Fibroblast of lung (primary cell): ENCODE measurements around the gene ZSWIM6. TPM values are rescaled to one million over a fixed set of nuclear protein-coding genes. Genes with fewer than 3 reads are reported as not detected.

Experiments used
- DNase-seq, 2 donors: peaks; one replicate each; pipeline versions ENCODE4 v3.0.0 to v3.0.0-alpha.2; 2010; ENCODE audit warnings: low read depth in 2 of 2
- H2AFZ ChIP-seq: 2 replicates; pipeline ENCODE4 v1.5.1; 2012; ENCODE audit warnings: low read length, control low read depth, inconsistent platforms
- H3K27ac ChIP-seq: 2 replicates; pipeline ENCODE4 v1.5.1; 2011; ENCODE audit warnings: low read length, control low read depth; ENCODE audit not compliant: insufficient read depth
- H3K27me3 ChIP-seq: 2 replicates; pipeline ENCODE4 v1.5.1; 2011; ENCODE audit warnings: mild to moderate bottlenecking, low read length; ENCODE audit not compliant: control insufficient read depth, insufficient read depth
- H3K36me3 ChIP-seq: 2 replicates; pipeline ENCODE4 v1.5.1; 2011; ENCODE audit warnings: low read length; ENCODE audit not compliant: control insufficient read depth, insufficient read depth
- H3K4me1 ChIP-seq: 2 replicates; pipeline ENCODE4 v1.5.1; 2011; ENCODE audit warnings: low read length; ENCODE audit not compliant: control insufficient read depth, insufficient read depth; ENCODE audit errors: extremely low read depth
- H3K4me2 ChIP-seq: 2 replicates; pipeline ENCODE4 v1.5.1; 2011; ENCODE audit warnings: low read length, control low read depth; ENCODE audit not compliant: insufficient read depth; ENCODE audit errors: extremely low read depth
- H3K4me3 ChIP-seq, 4 experiments: fragments of 200-600 bp in 1 of 4; sonication (generic) in 1 of 4; replicated peaks in 1 of 4; 2 replicates each; pipeline ENCODE4 v1.5.1; 2011 to 2016; ENCODE audit warnings: low read length in 4 of 4, low read depth in 3 of 4, mild to moderate bottlenecking in 3 of 4, control low read depth in 2 of 4, inconsistent platforms in 1 of 4, mixed read lengths in 1 of 4; ENCODE audit not compliant: insufficient read depth in 1 of 4; ENCODE audit errors: control extremely low read depth in 1 of 4
- H3K79me2 ChIP-seq: 2 replicates; pipeline ENCODE4 v1.5.1; 2012; ENCODE audit warnings: mild to moderate bottlenecking, low read length, inconsistent platforms; ENCODE audit not compliant: control insufficient read depth, insufficient read depth
- H3K9ac ChIP-seq: 2 replicates; pipeline ENCODE4 v1.5.1; 2011; ENCODE audit warnings: mild to moderate bottlenecking, low read length, control low read depth; ENCODE audit not compliant: insufficient read depth
- H3K9me3 ChIP-seq: 2 replicates; pipeline ENCODE4 v1.5.1; 2012; ENCODE audit warnings: low read depth, low read length; ENCODE audit not compliant: control insufficient read depth, insufficient read depth
- H4K20me1 ChIP-seq: 2 replicates; pipeline ENCODE4 v1.5.1; 2011; ENCODE audit warnings: low read length; ENCODE audit not compliant: control insufficient read depth, insufficient read depth; ENCODE audit errors: extremely low read depth
- EZH2 ChIP-seq: IDR thresholded peaks from 2 replicates; pipeline ENCODE4 v1.5.1; 2012; ENCODE audit warnings: low read length, control low read depth, mild to moderate bottlenecking; ENCODE audit errors: missing control alignments
- polyA plus RNA-seq, 2 donors: library from polyadenylated mRNA; depleted of rRNA in 1 of 2; stranded (reverse) in 1 of 2; unstranded in 1 of 2; fragments of >200 nt; gene quantifications; 2 replicates each; pipeline ENCODE4 v1.2.1, GENCODE V29; 2011 to 2012; ENCODE audit warnings: missing spikeins in 1 of 2
- total RNA-seq: library from RNA; depleted of rRNA; stranded (reverse); fragments of >200 nt; gene quantifications from 2 replicates; pipeline ENCODE4 v1.2.1, GENCODE V29; 2014
- TF ChIP-seq, protein P1 (sequence below), 2 donors: IDR thresholded peaks in 1 of 2; conservative IDR thresholded peaks in 1 of 2; 1 replicate in 1 of 2; 2 replicates in 1 of 2; pipeline ENCODE4 v1.5.1; 2011 to 2012; ENCODE audit warnings: low read length in 2 of 2, control low read depth in 1 of 2, inconsistent platforms in 1 of 2, low read depth in 1 of 2, mild to moderate bottlenecking in 1 of 2

ZSWIM6 gene
- total and polyA plus RNA-seq, 2 donors (not counting 1 experiment from before 2014, with no cell fraction given), result 23.5 to 26.6 TPM

DNA sequence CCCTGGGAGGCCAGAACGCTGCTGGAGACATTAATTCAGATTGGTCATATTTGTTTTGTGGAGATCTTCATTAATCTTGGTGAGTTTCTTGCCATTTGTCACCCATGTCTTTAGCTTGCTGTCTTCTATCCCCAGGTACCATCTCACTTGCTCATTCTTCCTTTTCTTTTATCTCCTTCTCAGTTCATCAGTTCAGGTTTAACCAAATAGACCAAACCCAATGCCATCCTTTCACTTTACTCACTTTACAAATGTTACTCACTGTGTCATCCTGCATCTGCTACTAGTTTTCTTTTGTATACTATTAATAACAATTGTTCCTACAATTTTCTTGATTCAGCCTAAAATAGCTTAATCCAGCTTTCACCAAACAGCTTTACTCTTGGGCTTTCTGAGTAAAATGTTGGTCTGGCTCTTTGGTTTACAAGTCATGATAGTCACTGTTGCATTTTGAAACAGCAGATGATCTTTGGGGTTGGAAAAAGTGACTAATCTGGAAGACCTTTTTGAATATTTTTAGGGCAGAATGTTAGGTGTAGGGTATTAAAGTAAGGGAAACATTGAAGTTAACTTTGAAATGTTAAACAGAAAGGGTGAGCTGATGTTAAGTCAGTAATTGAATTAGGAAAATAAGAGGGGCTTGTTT lies 246.9 kb downstream of the ZSWIM6 start:
- Histone ChIP-seq H3K79me2 (no peaks in the 10 kb centered on the region), H3K27me3 (no peaks in the 10 kb centered on the region), H3K9me3 (no peaks in the 10 kb centered on the region), H3K36me3 (no peaks in the 10 kb centered on the region), H3K4me1 (peaks cover 3% of the 10 kb centered on the region), H3K4me3 (no peak overlapping the region), H3K27ac (no peak overlapping the region), H2AFZ (no peak overlapping the region), H4K20me1 (no peaks in the 10 kb centered on the region), H3K9ac (no peak overlapping the region), H3K4me2 (no peak overlapping the region)
- TF ChIP-seq EZH2, result no peak
- peak in 1 of 2 donors; percentile 32 for DNase-seq

DNA sequence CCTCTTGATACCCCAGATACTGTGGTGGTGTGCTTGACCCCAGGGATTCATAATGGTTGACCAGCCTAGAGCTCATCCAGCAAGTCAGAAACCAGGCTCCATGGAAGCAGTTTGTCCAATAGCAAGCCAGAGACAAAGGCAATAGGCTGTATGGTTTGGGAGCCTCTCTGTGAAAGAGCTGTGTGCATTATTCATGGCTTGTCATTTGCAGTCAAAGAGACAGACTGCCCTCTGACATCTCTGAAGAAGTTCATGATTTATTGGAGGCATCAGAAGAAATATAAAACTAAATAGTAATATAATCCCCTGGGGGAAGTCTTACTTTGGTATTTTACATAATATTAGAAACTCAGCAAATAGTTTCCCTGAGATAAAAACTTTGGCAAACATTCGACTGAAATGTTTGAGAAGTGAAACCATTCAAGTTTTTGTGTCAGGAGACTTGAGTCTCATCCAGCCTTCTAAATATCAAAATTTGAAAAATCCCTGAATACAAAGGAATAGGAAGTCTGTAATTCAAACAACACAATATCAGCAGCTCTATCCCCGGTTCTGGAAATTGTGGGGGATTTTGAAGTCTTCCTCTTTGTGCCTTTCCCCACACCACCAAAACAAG lies 250.3 kb downstream of the ZSWIM6 start:
- Histone ChIP-seq H2AFZ (no peak overlapping the region), H3K27ac (no peak overlapping the region), H3K4me2 (no peak overlapping the region), H3K9ac (no peak overlapping the region), H3K36me3 (no peaks in the 10 kb centered on the region), H3K4me3 (no peak overlapping the region), H3K27me3 (peaks cover 3% of the 10 kb centered on the region), H4K20me1 (no peaks in the 10 kb centered on the region), H3K4me1 (no peaks in the 10 kb centered on the region), H3K79me2 (no peaks in the 10 kb centered on the region), H3K9me3 (no peaks in the 10 kb centered on the region)
- DNase-seq, result peak in 1 of 2 donors; percentile 50
- TF ChIP-seq, protein P1, sequence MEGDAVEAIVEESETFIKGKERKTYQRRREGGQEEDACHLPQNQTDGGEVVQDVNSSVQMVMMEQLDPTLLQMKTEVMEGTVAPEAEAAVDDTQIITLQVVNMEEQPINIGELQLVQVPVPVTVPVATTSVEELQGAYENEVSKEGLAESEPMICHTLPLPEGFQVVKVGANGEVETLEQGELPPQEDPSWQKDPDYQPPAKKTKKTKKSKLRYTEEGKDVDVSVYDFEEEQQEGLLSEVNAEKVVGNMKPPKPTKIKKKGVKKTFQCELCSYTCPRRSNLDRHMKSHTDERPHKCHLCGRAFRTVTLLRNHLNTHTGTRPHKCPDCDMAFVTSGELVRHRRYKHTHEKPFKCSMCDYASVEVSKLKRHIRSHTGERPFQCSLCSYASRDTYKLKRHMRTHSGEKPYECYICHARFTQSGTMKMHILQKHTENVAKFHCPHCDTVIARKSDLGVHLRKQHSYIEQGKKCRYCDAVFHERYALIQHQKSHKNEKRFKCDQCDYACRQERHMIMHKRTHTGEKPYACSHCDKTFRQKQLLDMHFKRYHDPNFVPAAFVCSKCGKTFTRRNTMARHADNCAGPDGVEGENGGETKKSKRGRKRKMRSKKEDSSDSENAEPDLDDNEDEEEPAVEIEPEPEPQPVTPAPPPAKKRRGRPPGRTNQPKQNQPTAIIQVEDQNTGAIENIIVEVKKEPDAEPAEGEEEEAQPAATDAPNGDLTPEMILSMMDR (conservative IDR thresholded peaks at IDR 0.05 in 1 of 2, IDR thresholded peaks at IDR 0.05 in 1 of 2; ENCODE audit: low read depth in 1 of 2, low read length in 2 of 2), result no peak
- no peak for TF ChIP-seq EZH2

DNA sequence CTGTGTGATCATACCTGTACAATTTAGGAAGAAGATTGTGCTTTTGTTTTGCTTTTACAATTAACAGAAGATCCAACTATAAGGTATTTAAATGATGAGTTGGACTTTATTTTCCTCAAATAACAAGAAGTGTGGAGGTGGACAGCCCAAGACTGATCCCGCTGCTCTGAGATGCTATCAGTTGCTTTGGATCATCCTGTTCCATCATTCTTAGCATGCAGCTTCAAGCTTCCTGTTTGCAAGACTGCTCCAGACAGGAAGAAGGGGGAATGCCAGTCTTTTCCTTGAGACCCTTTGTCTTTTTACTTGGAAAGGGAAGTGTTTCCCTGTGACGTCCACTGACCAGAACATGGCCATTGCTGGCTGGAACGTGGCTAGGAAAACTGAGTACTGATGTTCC lies 250.8 kb downstream of the ZSWIM6 start:
- Histone ChIP-seq H3K4me1 (no peaks in the 10 kb centered on the region), H4K20me1 (no peaks in the 10 kb centered on the region), H3K36me3 (no peaks in the 10 kb centered on the region), H3K79me2 (no peaks in the 10 kb centered on the region), H3K27ac (no peak overlapping the region), H3K4me2 (no peak overlapping the region), H3K9me3 (no peaks in the 10 kb centered on the region), H3K4me3 (no peak overlapping the region), H3K27me3 (peaks cover 3% of the 10 kb centered on the region), H2AFZ (no peak overlapping the region), H3K9ac (no peak overlapping the region)
- DNase-seq, result no peak
- TF ChIP-seq, protein P1 (conservative IDR thresholded peaks at IDR 0.05 in 1 of 2, IDR thresholded peaks at IDR 0.05 in 1 of 2; ENCODE audit: low read depth in 1 of 2, low read length in 2 of 2), result no peak
- TF ChIP-seq EZH2, result no peak
